ENCODE measurements around the gene NBL1.

DNA sequence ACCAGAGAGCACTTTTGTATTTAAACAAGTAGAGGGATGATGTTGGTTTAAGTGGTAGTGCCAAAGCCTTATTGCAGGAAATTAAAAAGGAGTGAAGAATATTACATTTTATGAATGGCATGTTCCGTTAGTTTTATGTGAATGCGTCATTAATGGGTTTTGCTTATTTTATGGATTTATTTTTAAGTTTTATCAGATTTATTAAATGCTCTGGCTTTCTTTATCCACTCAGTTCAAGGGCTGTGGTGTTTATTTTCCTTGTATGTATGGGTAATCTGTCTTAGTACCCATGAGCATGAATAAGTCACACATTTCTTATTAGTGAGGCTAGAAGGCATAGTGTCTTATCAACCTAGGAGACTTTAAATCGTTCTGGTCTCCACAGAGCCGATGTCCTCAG is 41.6 kb upstream of the NBL1 start:
- TF ChIP-seq, protein P1, sequence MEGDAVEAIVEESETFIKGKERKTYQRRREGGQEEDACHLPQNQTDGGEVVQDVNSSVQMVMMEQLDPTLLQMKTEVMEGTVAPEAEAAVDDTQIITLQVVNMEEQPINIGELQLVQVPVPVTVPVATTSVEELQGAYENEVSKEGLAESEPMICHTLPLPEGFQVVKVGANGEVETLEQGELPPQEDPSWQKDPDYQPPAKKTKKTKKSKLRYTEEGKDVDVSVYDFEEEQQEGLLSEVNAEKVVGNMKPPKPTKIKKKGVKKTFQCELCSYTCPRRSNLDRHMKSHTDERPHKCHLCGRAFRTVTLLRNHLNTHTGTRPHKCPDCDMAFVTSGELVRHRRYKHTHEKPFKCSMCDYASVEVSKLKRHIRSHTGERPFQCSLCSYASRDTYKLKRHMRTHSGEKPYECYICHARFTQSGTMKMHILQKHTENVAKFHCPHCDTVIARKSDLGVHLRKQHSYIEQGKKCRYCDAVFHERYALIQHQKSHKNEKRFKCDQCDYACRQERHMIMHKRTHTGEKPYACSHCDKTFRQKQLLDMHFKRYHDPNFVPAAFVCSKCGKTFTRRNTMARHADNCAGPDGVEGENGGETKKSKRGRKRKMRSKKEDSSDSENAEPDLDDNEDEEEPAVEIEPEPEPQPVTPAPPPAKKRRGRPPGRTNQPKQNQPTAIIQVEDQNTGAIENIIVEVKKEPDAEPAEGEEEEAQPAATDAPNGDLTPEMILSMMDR (IDR thresholded peaks at IDR 0.05; ENCODE audit: insufficient read depth, low read length, poor library complexity, severe bottlenecking): no peak
- no peak for TF ChIP-seq EZH2phosphoT487 (conservative IDR thresholded peaks at IDR 0.05; ENCODE audit: low read length)
